HG02870 (cell line): ENCODE data around the gene UBAP1.
"Not testable (repeated sequence)": the region's sequence is repeated elsewhere in the genome, so short reads cannot be mapped to it uniquely, and the experiment has no call there.

Experiments
- ATAC-seq: cut with Tn5 transposase; IDR thresholded peaks from one replicate; pipeline ENCODE4 v1.9.1; 2021; ENCODE audit warnings: mild to moderate bottlenecking, moderate library complexity; ENCODE audit not compliant: unreplicated experiment

The UBAP1 gene

DNA sequence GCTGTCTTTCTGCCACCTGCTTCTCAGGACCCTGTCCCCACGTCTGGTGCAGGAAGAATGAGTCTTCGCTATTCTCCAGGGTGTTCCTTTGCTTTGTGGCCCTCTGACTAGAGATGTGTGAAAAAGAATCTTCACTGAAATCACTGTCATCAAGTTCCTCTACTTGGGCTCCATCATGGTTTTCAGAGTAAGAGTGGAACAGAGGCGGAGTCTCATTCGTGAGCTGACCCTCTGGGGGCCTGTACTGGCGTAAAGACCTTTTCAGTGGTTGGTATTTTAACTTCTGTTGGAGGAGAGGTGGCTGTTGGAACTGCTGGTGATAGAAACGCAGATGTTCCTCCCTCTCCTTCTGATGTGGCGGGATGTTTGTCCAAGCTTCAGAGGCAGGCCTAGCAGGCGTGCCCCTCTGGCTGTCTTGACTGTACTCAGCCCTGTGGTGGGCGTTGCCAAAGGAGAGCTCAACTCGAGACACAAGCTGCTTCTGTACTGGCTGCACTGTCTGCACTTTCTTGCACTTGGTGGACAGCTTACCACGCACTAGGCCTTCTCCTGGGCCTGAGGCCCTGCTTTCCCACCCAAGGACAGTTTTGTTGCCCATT is 78.2 kb downstream of the UBAP1 start:
- ATAC-seq: no peak

DNA sequence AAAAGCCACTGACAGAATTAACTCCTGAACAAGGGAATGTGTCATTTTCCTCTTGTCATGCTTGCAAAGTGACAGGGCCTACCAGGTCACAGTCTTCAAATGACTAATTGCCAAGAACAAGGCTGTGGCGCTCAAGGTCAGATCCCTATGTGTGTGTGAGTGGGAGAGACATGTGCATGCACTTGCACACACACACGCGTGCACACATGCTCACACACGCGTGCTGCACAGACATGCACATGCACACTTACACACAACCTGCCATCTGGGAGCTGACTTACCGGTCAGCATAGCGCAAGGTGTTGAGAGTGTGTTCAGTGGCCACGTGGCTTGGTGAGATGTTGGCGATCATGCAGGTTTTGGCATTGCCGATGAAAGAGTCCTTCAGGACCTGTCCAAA is 80.5 kb downstream of the UBAP1 start:
- no peak for ATAC-seq

- no peak for ATAC-seq
These were observed 84.1 kb downstream of the UBAP1 start for GRCh38 chr9:34262971-34263370.

DNA sequence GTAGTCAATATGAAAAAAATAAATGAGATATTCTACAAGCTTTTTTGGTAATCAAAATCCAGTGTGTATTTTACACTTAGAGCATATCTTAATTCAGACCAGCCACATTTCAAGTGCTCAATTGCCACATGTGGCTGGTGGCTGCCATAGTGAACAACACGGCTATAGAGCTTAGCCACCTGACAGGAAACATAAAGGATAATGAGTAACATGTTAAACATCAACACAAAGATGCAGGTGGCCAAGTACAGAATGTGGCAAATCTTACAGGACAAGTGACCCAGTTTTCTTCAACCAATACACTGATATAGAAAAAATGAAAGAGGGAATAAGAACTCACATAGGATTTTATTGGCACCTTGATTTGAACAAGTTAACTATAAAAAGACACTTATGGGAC is 88.8 kb downstream of the UBAP1 start:
- no peak for ATAC-seq

DNA sequence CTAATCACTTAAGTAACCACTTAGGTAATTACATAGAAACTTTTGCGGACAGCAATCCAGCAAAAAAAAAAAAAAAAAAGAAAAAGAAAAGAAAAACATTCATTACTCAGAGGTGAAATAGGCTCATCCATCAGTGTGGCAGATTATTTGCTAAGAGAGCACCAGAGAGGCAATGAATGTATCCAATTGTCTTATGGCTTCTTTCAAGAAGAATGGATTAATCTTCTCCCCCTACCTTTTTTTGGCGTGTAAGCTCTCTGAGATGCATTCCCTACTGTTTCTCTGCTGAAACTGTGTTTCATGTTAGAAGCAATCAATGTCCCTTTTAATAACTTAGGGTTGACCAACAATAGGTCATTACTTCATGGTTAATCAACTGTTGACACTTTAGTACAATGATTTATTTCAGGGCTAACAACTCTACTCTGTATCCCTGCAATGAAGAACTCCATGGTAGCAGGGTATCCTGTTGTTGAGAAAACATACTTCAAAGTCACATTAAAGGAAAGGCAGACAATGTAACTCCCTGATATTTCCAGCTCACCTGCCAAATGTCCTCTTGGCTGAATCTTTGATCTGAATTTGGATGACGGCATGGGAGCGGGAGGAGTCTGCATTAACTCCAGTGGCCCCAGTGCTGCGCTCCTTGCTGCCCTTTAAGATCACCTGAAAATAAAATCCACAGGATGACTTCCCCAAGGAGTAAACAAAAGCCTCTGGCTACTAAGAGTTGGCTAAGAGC is 92.6 kb downstream of the UBAP1 start:
- no peak for ATAC-seq

GRCh38 chr9:34272101-34272541 is 93.3 kb downstream of the UBAP1 start:
- no peak for ATAC-seq

DNA sequence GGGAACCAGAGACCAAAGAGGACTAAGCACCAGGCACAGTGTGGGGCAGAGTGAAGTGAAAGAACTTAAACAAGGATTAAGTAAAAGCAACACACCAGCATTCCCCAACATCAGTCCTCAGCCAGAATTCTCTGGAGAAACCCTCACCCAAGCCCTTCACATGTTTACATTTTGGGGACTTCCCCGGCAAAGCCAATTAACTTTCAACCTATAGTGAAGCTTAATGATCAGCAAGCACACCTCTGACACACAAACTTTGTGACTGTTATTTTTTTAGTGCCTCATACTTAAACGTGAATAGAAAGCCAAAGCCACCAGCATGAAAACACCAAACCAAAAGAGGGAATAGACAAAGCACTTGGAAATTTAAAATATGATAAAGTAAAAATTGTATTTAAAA is 94.7 kb downstream of the UBAP1 start:
- ATAC-seq: not testable (repeated sequence)

GRCh38 chr9:34275811-34276210 is 97.0 kb downstream of the UBAP1 start:
- no peak for ATAC-seq

GRCh38 chr9:34276772-34277171 is 97.9 kb downstream of the UBAP1 start:
- no peak for ATAC-seq

DNA sequence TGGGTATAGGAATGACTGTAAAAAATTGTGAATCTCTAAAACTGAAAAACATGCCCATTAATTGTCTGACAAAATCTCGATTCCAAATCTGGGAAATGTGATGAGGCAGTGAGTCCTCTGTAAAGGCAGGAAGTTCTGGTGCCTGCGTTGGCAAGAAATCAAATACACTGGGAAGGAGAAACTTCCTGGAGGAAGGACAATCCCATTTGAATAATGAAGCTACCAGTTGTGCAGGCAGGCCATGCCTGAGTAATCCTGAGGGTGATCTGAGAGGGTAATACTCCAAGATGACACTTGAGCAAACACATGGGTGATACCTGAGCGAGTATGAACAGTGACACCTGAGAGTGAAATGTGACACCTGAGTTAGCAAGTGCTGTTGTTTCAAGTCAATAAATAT is 100.6 kb downstream of the UBAP1 start:
- no peak for ATAC-seq

DNA sequence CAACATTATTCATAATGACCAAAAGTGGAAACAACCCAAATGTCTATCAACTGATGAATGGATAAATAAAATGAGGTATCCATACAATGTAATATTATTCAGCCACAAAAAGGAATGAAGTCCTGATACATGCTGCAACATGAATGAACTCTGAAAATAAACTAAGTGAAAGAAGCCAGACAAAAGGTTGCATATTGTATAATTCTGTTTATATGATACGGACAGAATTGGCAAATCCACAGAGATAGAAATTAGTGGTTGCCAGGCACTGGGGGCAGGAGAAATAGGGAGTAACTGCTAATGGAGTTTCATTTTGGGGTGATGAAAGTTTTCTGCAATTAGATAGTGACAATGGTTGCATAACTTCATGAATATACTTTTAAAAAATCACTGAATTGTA is 103.3 kb downstream of the UBAP1 start:
- ATAC-seq: no peak

GRCh38 chr9:34289159-34289558 is 110.3 kb downstream of the UBAP1 start:
- ATAC-seq: no peak

GRCh38 chr9:34291023-34291422 is 112.2 kb downstream of the UBAP1 start:
- no peak for ATAC-seq

DNA sequence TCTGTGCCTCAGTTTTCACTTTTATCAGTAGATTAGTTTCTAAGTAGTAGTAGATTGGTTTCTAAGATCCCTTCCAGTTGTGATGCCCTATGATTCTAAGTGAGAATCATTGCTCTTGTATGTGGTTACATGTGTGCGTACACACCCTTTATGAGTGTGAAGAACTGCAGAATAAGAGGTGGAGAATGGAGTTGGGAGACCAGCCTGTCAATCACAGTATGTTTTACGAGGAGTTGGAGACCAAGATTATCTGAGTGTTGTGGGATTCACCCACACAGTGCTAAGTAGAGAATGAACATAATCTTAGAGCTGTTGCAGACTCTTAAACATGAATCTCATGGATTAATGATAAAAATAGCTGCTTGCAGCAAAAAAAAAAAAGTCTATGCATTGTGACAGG is 112.6 kb downstream of the UBAP1 start:
- no peak for ATAC-seq

- no peak for ATAC-seq
These were observed 113.7 kb downstream of the UBAP1 start for GRCh38 chr9:34292552-34292951.

GRCh38 chr9:34301064-34301463 is 122.2 kb downstream of the UBAP1 start:
- not testable (repeated sequence) for ATAC-seq
